Progenitor cell of endocrine pancreas (in vitro differentiated cells): ENCODE measurements around the gene PEAK3. TPM values are rescaled to one million over a fixed set of nuclear protein-coding genes. Genes with fewer than 3 reads are reported as not detected.

ENCODE experiments used
- DNase-seq: peaks from one replicate; pipeline ENCODE4 v3.0.0; 2021; ENCODE audit warnings: low spot score; ENCODE audit not compliant: unreplicated experiment
- H3K27ac Mint-ChIP-seq: 2 replicates; pipeline ENCODE4 v1.8.0; 2021; ENCODE audit warnings: mild to moderate bottlenecking, moderate library complexity, mixed read lengths
- H3K27me3 Mint-ChIP-seq: 2 replicates; pipeline ENCODE4 v1.8.0; 2021; ENCODE audit warnings: mixed read lengths
- H3K36me3 Mint-ChIP-seq: 2 replicates; pipeline ENCODE4 v1.8.0; 2022; ENCODE audit warnings: mixed read lengths; ENCODE audit not compliant: insufficient read depth
- H3K4me1 Mint-ChIP-seq: 2 replicates; pipeline ENCODE4 v1.8.0; 2021; ENCODE audit warnings: low read depth, mixed read lengths
- H3K4me3 Mint-ChIP-seq: 2 replicates; pipeline ENCODE4 v1.8.0; 2021; ENCODE audit warnings: low read depth, mild to moderate bottlenecking, moderate library complexity, mixed read lengths
- H3K9me3 Mint-ChIP-seq: 2 replicates; pipeline ENCODE4 v1.8.0; 2021; ENCODE audit warnings: low read depth, mixed read lengths
- total RNA-seq: library from RNA; stranded (reverse); gene quantifications from 2 replicates; pipeline ENCODE4 v1.2.1, GENCODE V29; 2021
- TF ChIP-seq, protein P1 (sequence below): fragments of 200-600 bp; sonication (generic); IDR thresholded peaks from one replicate; pipeline ENCODE4 v1.5.0; 2021; ENCODE audit warnings: antibody characterized with exemption, mild to moderate bottlenecking; ENCODE audit not compliant: unreplicated experiment

Gene PEAK3
- total RNA-seq, 1 donor from 2014 or later, result not detected

DNA sequence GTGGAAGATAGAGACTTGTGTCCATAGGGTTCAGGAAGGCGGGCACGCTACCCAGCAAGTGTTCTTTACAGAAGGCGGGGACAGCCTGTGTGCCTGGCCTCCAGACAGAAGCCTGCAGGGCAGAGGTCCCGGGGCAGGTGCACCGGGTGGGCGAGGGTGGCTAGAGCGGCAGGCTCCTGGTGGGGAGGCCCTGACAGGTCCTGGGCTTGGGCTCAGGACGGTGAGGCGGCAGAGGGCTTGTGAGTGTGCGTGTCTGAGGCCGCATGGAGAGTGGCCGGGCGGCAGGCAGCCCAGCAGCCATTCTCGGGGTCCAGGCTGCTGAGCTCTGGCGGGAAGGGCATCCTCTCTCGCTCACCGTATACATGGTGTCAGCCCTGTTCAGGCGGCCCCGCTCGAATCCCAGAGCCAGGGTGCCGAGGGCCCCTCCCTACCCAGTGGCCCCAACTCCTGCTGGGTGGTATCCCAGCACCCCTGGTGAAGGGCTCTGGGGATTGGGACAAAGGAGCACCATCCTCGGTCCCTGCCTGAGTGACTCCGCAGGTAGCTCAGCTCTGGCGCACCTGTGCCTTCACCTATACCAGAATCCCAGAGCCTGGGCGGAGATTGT lies 35.9 kb downstream of the PEAK3 start:
- TF ChIP-seq, protein P1, sequence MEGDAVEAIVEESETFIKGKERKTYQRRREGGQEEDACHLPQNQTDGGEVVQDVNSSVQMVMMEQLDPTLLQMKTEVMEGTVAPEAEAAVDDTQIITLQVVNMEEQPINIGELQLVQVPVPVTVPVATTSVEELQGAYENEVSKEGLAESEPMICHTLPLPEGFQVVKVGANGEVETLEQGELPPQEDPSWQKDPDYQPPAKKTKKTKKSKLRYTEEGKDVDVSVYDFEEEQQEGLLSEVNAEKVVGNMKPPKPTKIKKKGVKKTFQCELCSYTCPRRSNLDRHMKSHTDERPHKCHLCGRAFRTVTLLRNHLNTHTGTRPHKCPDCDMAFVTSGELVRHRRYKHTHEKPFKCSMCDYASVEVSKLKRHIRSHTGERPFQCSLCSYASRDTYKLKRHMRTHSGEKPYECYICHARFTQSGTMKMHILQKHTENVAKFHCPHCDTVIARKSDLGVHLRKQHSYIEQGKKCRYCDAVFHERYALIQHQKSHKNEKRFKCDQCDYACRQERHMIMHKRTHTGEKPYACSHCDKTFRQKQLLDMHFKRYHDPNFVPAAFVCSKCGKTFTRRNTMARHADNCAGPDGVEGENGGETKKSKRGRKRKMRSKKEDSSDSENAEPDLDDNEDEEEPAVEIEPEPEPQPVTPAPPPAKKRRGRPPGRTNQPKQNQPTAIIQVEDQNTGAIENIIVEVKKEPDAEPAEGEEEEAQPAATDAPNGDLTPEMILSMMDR, result no peak
- no peaks in the 10 kb centered on the region for H3K9me3 Mint-ChIP-seq
- H3K27me3 Mint-ChIP-seq, result no peaks in the 10 kb centered on the region
- H3K36me3 Mint-ChIP-seq, result peaks cover 5% of the 10 kb centered on the region
- H3K4me3 Mint-ChIP-seq, result no peak overlapping the region
- peaks cover 2% of the 10 kb centered on the region for H3K4me1 Mint-ChIP-seq
- H3K27ac Mint-ChIP-seq, result no peak overlapping the region
- DNase-seq, result no peak

DNA sequence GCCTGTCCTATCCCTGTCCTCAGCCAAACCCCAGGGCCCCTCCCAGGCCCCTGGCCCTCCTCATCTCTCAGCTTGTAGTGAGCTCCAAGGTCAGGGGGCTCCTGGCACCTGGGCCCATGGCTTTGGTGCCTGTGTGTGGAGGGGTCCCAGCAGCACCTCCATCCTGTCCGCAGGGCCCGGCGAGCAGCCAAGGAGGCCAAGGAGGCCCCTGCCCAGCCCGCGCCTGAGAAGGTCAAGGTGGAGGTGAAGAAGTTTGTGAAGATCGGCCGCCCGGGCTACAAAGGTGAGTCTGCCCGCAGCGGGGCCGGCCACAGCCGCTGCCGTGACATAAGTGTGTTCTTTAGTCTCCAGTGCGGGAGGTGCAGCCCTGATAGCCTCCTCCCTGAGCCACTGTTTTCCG lies 36.7 kb downstream of the PEAK3 start:
- H3K27me3 Mint-ChIP-seq, result no peaks in the 10 kb centered on the region
- no peak overlapping the region for H3K4me3 Mint-ChIP-seq
- TF ChIP-seq, protein P1, result no peak
- no peaks in the 10 kb centered on the region for H3K9me3 Mint-ChIP-seq
- peaks cover 5% of the 10 kb centered on the region for H3K36me3 Mint-ChIP-seq
- H3K4me1 Mint-ChIP-seq, result peaks cover 9% of the 10 kb centered on the region
- no peak for DNase-seq
- H3K27ac Mint-ChIP-seq, result no peak overlapping the region

DNA sequence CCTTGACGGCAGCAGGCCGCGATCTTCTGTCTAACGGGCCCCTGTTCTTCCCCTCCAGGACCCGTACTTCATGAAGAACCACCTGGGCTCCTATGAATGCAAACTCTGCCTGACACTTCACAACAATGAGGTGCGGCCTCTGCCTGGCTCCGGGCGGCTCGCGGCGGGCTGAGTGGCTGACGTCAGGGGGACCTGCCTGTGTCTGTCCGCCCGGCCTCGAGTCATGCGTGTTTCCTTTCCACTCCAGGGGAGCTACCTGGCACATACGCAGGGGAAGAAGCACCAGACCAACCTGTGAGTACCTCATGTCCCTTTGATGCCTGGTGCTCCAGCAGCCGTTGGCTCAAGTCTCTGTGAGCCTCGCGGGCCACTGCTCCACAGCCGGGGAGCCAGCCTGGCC lies 37.5 kb downstream of the PEAK3 start:
- TF ChIP-seq, protein P1, result no peak
- Mint-ChIP-seq H3K4me3 (no peak overlapping the region), H3K36me3 (peaks cover 6% of the 10 kb centered on the region), H3K9me3 (no peaks in the 10 kb centered on the region), H3K4me1 (peaks cover 14% of the 10 kb centered on the region), H3K27me3 (no peaks in the 10 kb centered on the region), H3K27ac (no peak overlapping the region)
- no peak for DNase-seq

DNA sequence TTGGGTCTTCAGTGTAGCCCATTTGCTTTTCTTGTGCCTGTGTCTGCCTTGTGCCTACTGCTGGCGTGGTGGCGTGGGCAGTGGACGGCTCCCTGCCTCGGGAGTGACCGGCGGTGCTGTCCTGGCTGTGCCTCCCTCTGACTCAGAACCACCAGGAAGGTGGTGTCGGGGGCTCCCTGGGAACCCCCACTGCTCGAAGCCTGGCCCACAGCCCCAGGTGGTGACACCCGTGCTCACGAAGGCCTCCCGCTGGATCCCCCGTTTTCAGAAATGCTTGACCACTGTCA lies 37.9 kb downstream of the PEAK3 start:
- Mint-ChIP-seq H3K4me1 (peaks cover 17% of the 10 kb centered on the region), H3K27ac (no peak overlapping the region), H3K36me3 (peaks cover 8% of the 10 kb centered on the region), H3K9me3 (no peaks in the 10 kb centered on the region), H3K4me3 (no peak overlapping the region), H3K27me3 (no peaks in the 10 kb centered on the region)
- TF ChIP-seq, protein P1, result no peak
- DNase-seq, result no peak

DNA sequence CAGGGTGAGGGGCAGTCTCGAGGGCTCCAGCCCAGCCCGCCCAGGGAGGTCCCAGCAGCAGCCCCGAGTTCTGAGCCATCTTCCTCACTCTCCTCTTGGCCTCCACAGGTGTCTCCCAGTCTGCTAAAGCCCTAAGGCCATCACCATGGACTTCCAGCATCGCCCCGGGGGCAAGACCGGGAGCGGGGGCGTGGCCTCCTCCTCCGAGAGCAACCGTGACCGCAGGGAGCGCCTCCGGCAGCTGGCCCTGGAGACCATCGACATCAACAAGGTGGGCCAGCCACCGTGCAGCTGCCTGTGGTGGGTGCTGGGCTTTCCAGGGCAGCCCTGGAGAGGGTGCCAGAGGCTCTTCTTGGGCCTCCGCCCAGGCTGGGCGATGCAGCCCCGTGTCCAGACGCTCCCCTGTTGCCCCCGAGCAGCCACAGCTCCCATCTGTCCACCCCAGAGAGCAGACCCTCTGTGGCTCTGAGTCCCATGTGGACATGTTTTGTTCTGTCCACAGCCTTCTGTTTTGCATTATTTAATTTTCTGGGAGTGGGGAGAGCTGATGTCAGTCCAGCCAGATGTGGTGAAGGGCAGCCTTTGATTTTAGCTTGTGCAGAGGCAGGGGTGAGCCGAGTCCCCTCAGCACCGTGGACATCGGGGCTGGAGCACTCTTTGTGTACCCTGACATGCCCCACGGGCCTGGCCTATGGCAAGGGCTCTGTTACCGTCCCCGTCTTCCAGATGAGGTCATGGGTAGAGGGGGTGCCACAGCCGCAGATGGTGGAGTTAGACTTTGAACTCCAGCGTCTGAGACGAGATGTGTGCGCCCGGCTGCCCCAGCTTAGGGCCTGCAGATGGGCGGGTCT lies 38.5 kb downstream of the PEAK3 start:
- Mint-ChIP-seq H3K36me3 (peaks cover 8% of the 10 kb centered on the region), H3K4me3 (no peak overlapping the region), H3K27ac (peak overlapping the region; percentile 69), H3K27me3 (no peaks in the 10 kb centered on the region), H3K9me3 (no peaks in the 10 kb centered on the region), H3K4me1 (peaks cover 20% of the 10 kb centered on the region)
- TF ChIP-seq, protein P1, result no peak
- no peak for DNase-seq
